GM18499 (cell line): ENCODE results near the gene SCUBE3.

Source experiments
- ATAC-seq: cut with Tn5 transposase; IDR thresholded peaks from one replicate; pipeline ENCODE4 v1.9.1; 2021; ENCODE audit warnings: moderate number of reproducible peaks; ENCODE audit not compliant: insufficient read depth, unreplicated experiment

SCUBE3 gene

DNA sequence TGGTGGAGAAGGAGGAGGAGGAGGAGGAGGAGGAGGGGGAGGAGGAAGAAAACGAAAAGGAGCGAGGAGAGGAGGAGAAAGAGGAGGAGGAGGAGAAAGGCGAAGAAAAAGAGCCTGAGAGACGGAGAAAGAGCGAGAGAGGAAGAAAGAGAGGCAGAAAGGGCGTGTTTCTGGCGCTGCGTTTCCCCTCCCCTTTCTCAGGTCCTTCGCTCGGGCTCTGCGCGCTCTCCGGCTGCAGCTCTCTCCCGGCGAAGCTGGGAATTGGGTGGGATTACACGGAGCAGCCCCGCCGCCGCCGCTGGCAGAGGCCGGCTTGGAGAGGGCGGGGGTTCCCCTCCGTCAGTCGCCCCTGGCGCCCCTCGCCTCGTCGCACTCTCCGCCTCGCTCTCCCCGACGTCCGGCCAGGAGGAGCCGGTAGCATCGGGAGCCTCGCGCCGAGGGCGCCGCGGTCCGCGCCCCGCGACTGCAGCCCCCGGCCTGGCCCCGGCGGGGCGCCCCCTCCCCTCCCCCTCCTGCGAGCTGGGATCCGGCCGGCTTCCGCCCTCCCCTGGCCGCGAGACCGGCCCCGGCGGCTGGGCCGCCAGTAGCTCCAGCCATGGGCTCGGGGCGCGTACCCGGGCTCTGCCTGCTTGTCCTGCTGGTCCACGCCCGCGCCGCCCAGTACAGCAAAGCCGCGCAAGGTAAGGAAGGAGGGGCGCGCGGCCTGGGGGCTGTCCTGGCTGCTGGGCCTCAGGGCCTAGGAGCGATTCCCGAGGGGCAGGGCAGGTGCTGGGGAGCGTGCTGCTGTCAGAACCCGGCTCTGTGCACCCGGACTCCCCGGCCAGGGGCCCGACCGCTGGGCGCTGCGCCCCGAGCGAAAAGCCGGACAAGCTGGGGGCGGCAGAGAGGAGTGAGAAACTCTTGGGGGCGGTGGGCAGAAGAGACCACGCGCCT lies at the start of gene SCUBE3:
TSS of gene SCUBE3 (plus strand) at position 133 of the 933 bp plus-strand sequence. CDS start at position 596, 463 bp downstream.
- ATAC-seq, result no peak

DNA sequence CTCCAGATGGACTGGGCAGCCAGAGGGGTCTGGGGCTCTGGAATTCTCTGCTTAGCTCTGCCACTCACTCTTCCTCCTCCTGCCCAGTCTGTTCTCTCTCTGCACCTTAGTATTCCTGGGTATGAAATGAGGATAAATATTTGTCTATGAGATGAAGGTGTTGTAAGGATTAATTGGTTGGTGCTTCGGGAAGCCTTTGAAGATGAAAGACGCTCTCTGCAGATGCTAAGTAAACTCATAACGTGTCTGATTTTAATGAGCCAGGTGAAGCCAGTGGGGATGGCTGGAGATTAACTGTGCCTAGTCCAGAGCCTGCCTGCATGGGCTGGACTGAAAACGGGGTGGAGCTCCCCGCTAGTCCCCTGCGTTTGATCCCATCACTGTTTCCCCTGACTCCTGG lies 49.5 kb upstream of the SCUBE3 start:
- ATAC-seq, result no peak

DNA sequence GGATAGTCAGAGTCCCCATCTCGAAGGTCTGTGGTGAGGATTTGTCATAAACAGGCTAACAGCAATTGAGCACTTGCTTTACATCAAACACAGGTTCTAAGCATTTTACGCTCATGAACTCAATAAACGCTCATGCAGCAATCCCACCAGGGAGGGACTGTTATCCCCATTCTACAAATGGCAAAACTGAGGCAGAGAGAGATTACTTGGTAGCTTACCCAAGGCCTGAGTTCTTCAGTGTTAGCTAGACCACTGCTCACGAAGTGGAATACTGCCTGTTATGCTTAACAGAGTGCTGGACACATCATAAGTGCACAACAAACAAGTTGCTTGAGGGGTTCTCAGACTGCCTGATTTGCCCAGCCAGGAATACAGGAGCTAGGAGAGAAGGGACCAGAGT lies 48.9 kb upstream of the SCUBE3 start:
- ATAC-seq, result no peak

DNA sequence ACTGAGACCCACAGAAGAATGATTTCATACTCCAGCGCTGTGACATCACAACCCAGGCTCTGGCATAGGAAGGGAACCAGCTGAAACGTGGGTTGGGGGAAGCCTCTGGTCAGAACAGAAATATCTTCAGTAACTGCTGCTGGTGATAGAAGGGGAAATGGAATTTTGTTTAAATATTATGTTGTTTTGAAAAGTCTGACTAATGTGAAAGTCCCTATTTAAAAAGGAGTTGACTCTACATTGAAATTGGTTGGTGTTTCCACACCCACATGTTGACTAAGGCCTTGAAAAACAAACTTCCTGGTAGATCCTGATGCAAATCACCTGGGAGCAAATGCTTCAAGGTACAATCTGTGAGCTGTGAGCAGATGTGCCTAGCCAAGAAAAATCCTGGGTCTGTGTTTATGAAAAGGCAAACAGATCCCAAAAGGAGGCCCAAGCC lies 48.1 kb upstream of the SCUBE3 start:
- no peak for ATAC-seq

DNA sequence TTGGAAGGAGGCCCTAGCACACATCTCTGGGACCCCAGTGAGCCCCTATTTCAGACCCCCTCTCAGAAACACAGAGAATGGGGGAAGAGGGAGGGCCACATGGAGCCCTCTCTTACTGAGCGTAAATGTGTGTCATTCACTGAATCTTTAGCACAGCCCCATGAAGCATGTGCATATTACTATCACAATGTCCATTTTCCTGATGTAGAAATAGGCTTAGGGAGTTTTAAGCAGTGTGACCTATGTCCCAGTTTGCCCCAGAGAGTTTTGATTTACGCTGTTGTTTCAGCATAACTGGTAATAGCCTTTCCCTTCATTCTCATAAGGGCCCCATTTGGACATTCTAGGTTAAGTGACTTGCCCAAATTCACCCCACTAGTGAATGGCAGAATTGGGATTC lies 47.6 kb upstream of the SCUBE3 start:
- no peak for ATAC-seq

DNA sequence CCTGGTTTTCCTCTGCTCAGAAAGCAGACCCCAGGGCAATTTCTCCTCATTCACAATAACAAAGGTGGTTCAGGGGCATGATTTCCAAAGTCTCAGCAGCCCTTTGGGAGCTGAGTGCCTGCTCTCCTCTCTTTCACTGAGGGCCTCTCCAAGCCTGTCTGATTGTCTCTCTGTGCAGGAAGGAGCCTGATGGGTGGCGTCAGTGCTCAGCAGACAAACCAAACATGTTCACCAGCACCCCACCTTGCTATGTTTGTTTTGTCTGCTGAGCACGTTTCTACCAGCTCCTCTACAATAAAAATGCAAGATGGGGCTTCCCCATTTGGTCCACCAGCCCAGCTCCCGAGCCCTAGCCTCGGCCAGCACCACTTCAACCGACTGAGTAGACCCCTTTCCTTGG lies 47.2 kb upstream of the SCUBE3 start:
- no peak for ATAC-seq

DNA sequence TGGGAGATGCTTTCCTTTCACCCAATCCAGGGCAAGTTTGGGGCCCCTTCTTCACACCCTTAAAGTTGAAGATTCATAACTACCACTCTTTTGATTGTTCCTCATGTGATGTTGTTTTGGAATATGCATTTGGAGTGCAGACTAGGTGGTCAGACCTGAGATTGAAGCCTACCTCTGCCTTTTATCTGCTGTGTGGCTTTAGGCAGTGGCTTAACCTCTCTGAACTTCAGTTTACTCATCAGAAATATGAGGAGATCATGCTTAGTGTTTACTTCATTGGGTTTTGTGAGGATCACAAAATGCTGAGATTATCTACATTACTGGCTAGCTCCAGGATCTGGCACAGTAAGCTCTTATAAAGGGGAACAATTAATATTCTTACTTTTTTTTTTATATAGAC lies 46.3 kb upstream of the SCUBE3 start:
- no peak for ATAC-seq

DNA sequence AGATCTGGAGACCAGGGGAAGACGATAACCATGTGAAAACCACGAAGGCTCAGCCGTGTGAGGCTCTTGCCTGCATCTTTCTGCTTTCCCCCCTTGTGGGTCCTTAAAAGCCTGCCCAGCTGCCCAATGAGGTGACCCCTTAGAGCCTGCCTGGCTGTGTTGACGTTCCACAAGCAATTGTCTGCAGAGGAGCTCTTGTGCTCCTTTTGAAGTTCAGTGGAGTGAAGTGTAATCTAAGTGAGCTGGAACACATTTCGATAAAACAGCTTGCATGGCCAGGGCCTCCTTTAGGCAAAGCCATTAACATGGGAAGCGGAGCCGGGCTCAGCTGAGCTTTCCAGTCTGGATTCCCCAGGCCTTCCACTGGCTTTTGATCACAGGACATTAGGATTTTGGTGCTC lies 45.3 kb upstream of the SCUBE3 start:
- ATAC-seq, result no peak

DNA sequence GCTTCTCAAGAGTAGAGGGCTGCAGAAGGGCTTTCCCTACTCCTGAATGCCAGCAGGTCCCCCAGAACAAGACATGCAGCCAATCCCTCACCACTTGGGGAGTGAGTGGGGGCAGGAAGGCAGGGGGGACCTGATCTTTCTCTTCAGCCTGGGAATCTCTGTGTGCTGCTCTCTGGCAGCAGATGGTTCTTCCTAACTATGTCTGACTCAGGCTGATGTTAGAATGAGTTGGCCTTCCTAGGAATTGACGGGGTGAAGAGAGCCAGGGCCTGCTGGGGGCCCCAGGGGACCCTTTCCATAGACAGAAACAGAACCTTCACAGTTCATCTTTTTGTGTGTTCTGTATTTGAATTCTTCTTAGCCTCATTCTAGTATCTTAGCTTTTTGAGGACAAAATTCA lies 43.6 kb upstream of the SCUBE3 start:
- ATAC-seq, result no peak

DNA sequence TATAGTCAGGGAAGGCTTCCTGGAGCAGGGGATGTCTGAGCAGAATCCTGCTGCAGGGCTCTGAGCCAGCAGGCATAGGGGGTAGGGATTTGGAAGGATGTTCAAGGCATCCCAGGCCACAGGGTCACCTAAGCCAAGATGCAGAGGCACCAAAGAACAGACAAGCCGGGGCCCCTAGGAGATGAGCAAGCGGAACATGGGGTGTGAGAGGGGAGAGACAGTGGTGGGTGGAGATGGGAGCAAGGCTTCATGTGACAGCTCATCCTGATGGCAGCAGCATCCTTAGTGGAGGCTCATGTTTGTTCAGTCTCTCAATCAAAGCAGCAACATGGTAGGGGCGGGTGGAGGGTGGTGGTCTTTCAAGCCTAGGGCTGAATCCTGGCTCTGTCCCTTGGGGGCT lies 42.9 kb upstream of the SCUBE3 start:
- no peak for ATAC-seq

DNA sequence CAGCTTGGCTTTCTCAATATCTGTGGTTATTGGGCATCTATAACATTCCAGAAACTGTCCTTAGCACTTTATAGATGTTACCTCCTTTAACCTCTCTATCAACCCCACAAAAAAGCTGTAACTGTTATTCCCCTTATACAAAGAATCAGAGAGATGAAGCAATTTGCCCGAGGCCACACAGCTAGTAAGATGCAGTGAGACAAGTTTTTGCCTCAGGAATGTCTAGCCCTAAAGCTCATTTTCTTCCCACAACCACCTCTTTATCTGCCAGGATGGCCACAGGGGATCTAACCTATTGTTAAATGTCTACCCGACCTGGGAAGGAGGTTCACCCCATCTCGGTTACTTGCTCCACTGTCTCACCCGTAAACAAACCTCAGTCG lies 40.7 kb upstream of the SCUBE3 start:
- no peak for ATAC-seq

DNA sequence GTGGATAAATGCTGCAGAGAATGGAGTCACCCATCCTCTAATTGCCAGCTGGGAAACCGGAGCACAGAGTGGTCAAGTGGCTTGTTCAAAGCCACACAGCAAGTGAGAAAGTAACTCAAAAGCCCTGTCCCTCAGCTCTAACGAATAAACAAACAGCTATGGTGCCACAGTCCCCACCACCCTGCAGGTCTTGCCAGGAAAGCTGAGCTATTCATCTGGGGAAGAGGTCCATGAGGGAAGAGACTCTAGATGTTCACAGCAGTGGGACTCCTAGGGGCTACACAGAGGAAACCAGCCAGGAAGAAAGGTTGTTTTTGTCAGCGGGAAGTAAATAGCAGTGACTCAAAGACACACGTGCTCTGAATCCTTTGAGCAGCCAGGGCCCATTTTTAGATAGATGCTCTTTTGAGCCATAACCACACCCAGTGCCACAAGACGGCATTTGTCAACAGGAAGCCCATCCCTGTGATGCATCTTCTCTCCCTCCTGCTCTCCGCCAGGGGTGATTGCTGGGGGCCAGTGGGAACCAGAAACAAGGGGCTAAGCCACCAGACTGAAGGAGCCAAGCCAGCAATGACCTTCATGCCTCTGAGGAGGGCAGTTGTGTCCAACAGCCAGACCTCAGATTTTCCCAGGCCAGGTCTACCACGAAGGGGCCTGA lies 40.2 kb upstream of the SCUBE3 start:
- ATAC-seq, result no peak

DNA sequence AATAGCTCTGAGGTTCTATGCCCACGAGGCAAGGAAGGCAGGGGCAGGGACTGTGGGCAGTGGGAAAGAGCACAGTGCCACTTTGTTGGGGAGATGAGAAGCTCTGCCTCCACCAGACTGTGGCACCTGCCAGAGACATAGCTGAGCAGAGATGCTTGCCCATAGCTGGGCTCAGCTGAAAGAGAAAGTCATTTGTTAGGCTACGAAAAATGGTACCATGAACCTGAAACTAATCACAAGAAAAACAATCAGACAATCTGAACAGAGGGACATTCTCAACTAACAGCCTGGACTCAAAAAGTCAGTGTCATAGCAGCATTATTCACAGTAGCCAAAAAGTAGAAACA lies 39.7 kb upstream of the SCUBE3 start:
- ATAC-seq, result no peak

DNA sequence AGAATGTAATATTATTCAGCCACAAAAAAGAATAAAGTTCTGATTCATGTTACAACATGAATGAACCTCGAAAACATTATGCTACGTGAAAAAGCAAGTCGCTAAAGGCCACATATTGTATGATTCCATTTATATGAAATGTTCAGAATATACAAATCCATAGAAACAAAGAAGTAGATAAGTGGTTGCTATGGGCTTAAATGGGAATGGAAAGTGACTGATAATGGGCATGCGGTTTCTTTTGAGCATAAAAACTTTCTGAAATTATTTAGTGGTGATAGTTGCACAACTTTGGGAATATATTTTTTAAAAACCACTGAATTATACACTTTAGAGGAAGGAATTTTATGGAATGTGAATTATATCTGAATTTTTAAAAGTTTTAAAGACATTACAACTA lies 39.3 kb upstream of the SCUBE3 start:
- ATAC-seq, result no peak

DNA sequence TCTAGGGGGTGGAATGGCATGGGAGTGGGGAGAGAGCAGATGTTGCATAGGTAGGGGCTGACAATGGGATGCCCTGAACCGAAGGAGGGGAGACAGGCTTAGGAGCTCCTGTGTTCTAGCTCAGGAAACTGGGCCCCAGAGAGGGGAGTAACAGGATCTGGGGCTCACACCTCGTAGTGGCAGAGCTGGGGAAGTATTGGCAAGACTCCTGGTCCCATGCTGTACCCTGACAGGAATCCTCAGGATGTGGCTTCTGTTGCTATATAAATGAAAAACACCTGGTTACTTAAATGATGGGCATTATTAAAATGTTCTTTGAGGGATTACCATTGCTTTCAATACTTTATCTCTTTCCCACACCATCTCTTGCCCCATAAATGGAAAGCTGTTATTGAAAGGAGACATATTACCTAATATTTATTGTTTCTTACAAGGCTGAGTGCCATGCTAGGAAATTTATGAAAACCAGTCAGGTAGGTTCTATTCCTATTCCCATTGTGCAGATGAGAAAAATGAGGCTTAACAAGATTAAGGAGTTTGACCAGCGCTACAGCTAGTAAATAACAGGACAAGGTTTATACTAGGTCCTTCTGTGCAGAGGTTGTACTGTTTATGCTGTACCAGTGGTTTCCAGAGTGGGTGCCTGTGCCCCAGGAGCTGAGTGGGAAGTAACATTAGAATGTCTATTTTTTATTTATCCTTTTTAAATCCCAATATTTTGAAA lies 37.3 kb upstream of the SCUBE3 start:
- ATAC-seq, result no peak

DNA sequence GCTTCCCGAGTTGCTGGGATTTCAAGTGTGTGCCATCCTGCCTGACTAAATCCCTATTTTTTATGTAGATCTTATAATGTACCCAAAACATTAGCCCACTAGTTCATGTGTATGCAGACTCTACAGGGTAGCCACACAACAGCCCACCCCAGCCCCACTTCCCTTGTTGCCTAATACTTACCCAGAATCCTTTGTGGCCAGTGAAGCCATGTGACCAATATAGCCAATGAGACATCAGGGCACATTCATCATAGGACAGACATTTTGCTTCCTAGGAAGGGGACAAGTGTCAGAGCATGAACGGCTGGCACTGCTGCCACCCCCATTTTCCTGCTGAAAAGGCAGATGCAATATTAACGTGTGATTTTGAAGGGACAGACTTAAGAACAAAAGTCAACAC lies 36.6 kb upstream of the SCUBE3 start:
- no peak for ATAC-seq

DNA sequence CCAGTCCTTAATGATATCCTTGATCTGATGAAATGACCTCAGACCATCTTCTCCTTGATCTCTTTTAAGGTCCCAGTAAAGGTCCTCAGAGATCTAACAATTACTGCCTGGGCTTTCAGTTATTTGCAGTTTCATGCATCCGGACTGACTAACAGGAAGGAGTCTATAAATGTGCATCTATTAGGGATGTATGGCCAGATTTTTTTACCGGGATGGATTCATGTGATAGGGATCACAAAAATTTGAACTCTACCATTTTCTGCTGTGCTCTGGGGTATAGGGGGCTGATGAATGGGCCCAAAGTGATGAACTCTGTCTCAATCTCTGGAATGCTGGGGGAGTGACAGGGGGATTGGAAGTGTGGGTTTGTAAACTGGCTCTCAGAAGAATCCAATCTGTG lies 36.2 kb upstream of the SCUBE3 start:
- ATAC-seq, result no peak

DNA sequence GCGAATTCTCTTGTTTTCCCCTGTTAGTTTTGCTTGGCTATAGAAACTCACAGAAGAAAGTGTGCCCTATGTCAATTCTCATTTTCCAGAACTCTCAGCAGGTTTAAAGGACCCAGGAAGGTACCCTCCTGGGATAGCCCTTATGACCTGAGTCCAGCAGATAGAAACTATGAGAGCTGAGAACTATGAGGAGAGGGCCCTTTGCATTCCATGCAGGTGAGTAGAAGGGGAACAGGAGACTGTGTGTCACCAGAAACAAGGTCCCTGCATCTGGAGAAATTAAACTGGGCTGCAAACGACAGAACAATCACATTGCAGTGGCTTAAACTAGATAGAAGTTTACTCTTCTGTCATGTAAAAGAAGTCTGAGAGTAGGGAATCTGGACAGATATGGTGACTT lies 35.7 kb upstream of the SCUBE3 start:
- ATAC-seq, result no peak

DNA sequence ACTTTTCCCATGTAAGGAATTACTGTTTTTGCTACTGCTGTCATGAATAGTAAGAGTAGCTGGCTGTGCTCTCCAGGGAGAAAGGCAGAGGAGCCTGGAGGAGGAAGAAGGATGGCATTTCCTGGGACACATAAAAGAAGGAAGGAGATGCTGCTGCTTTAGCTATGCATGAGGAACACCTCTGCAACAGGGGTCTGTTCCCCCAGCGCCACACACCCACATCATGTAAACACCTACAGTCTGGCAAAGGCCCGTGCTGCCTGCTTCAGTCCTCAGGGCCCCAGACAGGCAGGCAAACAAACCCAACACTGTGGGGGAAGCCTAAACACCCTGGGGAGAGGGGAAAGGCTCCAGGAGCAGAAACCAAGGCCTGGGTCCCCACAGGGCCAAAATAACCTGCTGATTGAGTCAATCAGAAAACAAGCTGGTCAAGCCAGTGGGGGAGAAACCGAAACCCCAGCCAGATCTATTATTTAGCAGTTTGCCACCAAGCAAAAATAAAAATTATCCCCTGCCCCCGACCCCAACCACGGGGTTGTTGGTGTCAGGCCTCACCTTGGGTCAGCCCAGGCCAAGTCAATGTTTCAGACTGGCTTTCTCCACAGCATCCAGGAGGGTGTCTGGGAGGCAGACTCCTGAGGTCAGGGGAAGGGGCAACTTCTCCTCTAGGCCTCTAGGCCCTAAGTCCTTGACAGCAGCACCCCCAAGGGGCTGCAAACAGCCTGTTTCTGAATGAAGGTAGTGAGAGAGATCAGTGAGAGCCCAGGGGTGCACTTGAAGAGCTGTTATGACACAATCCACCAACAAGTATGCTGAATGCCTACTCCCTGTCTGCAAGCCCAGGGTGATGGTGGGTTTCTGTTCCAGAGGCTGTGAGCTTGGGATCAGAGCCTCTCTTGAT lies 34.6 kb upstream of the SCUBE3 start:
- ATAC-seq, result no peak

DNA sequence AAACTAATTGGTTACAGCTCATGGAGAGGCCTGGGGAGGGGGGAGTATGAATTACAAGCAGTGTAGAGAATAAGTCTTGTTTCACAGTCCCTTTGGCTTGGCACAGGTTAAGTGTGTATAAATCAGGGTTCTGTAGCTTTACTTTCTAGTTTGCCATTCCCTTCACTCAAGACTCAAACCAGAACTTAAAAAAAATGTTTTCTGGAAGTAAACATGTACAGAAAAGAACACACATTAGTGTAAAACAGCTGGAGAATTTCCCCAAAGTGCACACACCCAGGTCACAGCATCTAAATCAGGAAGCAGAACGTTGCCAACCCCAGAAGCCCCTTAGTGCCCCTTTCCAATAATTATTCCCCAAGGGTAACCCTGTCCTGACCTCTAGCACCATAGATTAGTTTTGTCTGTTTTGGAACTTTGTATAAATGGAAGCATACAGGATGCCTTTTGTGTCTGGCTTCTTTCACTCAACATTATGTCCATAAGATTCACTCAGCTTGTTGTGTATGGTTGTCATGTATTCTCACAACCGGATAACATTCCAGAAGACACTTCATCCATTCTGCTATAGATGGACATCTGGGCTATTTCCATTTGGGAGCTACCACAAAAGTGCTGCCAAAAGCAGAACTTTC lies 33.7 kb upstream of the SCUBE3 start:
- ATAC-seq, result no peak
